GM19372 (cell line): Measurements from ENCODE around the gene ZMIZ1.

Source experiments
- ATAC-seq: cut with Tn5 transposase; IDR thresholded peaks from one replicate; pipeline ENCODE4 v1.9.1; 2021; ENCODE audit warnings: mild to moderate bottlenecking, low read depth, moderate library complexity; ENCODE audit not compliant: unreplicated experiment

The ZMIZ1 gene

DNA sequence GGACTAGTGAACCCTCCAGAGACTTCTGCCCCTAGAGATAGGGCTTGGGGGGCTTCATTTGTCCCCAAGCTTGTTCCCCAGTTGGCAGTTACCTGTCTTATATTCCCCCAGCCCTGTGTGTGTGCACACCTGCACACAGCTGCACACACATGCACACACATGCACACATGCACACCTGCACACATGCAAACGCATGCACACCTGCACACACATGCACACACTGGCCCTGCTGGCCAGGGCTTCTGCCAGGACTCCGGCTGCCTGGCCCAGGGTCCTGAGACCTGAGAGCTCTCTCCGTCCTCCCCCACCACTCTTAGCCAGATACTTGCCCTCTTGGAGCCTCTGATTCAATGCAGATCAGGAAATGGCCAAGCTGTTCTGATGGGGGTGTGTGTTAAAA lies 6.7 kb downstream of the ZMIZ1 start:
- no peak for ATAC-seq

GRCh38 chr10:79077488-79078173 lies 8.9 kb downstream of the ZMIZ1 start:
- ATAC-seq = no peak

DNA sequence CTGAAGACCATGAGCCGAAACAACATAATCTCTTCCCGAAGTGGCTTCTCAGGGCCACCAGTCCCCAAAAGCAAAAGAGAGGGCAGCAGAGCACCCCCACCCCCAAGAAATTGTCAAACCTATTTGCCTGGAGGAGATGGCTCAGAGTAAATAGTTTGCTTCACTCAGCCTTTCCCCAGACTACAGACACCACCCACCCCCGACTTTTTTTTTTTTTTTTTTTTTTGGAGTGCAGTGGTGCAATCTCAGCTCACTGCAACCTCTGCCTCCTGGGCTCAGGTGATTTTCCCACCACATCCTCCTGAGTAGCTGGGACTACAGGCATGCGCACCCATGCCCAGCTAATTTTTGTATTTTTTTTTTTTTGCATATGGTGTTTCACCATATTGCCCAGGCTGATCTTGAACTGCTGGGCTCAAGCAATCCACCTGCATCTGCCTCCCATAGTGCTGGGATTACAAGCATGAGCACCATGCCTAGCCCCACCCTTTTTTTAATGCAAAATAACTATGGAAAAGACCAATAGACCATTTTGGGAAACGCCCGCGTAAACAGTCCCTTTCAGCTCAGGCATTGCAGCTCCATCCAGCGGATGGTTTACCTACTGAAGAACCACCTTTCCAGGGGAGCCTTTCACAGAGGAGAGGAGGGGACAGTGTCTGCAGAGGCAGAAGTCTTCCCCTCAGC lies 9.7 kb downstream of the ZMIZ1 start:
- ATAC-seq = no peak

- no peak for ATAC-seq
Measured at GRCh38 chr10:79079054-79079397, 10.3 kb downstream of the ZMIZ1 start.

- ATAC-seq = no peak
Measured at GRCh38 chr10:79079490-79080355, 11.0 kb downstream of the ZMIZ1 start.

DNA sequence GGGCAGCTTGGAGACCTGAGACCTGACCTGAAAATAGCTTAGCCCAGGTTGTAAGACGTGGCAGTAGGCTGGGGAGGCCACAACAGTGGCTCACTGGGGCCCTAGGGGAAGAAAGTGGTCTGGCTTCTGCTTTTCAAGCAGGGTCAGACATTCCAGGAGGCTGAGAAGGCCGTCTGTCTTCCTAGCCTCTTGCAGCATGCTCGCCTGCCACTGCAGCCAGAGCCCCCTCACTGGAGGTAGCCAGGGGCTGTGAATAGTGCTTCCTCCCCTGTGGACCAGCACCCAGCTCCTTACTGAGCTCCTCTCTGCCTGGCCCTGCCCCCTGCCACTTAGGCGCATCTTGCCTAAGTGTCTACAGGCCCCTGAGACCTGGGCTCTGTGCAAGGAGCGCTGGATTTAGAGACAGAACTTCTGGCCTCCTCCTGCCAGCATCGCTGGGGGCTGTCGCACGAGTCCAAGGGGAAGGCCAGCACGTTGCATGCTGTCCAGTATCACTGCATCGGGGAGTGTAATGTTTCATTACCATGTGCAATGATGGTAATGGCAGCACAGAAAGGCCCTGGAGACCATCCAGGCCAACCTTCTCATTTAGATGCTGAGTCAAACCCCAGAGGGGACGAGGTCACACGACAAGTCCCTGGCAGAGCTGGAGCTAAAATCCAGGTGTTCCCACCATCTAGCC lies 12.7 kb downstream of the ZMIZ1 start:
- ATAC-seq = no peak

DNA sequence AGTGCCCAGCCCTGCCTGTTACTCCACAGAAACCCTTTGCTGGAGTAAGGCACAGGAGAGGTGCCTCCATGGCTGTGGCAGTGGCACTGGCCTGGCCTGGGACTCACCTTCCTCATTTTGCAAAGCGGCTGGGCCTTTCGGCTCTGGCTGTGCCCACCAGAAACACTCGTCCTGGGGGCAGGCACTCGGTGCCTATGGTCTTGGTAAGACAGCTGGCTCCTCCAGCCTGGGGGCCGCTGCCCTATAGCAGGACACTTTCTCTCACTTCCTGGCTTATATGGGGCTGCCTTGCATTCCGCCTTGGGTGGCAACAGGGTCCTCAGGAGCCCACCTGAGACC lies 13.2 kb downstream of the ZMIZ1 start:
- ATAC-seq = no peak

- ATAC-seq = no peak
Measured at GRCh38 chr10:79082631-79083596, 14.1 kb downstream of the ZMIZ1 start.

GRCh38 chr10:79084012-79084971 lies 15.5 kb downstream of the ZMIZ1 start:
- ATAC-seq = no peak

DNA sequence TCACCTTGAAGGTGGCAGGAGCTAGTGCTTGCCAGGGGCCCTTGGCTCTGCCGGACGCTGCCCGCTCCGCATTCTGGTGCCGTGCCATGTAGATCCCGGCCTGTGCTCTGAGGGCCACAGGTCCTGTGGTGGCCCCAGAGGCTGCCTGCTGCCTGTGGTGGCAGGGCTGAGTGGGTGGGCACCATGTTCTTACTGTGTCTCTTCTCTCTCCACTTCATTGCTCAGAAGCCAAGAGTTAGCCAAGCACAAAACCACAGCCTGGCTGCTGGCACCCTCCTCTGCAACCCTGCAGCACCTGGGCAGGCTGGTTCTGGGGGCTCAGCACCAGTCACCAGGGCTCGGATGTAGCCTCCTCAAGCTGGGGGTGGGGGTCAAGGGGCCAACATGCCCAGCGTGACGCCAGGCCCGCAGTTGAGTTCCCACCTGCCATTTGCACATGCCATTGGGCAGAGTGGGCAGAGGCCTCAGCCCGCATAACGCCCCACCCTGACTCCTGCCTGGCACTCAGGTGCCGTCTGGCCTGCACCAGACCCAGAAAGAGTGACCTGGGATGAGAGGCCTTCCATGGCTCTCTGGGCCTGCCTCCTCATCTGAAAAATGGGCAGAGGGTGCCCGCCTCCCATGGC lies 16.3 kb downstream of the ZMIZ1 start:
- no peak for ATAC-seq

GRCh38 chr10:79086822-79087221 lies 18.1 kb downstream of the ZMIZ1 start:
- no peak for ATAC-seq

- no peak for ATAC-seq
Measured at GRCh38 chr10:79087721-79088120, 19.0 kb downstream of the ZMIZ1 start.

- no peak for ATAC-seq
Measured at GRCh38 chr10:79088176-79088575, 19.4 kb downstream of the ZMIZ1 start.

DNA sequence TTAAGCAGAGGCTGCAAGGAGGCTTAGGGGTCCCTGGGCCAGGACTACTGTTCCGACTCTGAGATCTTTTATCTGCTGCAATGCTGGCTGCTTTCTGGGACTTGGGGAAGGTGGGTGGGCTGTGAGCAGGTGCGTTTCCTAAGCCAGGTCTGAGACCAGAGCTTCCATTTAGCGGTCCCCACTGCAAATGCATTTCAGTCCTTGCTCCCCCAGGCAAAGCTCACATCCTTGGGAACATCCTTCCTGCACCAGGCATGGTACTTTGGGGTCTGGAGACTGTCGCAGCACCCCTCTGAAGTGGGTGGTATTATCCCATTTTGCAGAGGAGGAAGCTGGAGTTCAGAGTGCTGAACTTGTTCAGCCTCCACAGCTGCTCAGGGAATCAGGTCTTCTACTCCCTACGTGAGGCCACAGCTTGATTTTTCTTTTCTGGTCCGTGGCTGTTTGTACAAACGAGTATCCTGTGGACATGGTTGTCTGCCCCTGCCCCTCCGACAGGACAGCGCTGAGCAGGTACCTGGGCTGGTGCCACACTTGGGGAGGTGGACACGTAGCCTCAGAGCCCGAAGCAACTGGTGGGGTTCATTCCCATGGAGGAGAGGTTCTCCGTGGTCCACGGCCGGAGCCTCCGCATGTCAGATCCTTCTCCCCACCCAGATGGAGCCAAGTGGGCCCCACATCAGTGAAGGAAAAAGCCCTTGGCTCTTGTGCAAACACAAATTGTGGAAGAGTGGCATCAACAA lies 20.0 kb downstream of the ZMIZ1 start:
- ATAC-seq = no peak

GRCh38 chr10:79089632-79090031 lies 20.9 kb downstream of the ZMIZ1 start:
- no peak for ATAC-seq

- ATAC-seq = no peak
Measured at GRCh38 chr10:79090134-79090803, 21.5 kb downstream of the ZMIZ1 start.

DNA sequence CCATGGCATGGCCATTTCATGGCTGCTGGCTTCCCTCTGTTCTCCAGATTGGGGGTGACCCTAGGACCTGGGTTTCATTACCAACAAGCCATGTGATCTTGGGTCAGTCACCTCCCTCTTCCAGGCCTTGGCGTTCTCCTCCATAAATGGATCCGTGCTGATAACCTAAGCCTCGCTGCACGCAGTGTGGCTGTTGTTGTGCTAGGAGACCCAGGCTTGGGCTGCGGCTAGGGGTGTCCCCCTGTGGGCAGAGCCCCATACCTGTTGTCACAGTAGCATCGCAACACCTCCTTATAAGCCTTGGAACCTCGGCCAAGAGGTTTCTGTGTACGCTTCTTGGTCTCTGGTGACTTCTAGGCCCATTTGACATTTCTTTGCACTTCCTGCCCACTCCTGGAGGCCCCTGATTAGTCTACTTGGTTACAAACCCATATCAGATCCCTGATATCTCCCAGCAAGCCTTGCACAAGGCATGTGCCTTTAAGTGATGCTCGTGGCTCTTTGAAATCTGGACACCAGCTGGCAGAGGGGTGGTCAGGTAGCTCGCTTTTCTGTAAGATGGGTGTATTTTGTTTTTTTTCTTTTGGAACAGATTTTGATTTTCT lies 23.6 kb downstream of the ZMIZ1 start:
- no peak for ATAC-seq
